SK-N-SH (cell line): ENCODE measurements around the gene RDX.

Source experiments
- EP300 ChIP-seq, 2 experiments: IDR thresholded peaks; 2 replicates each; pipeline versions ENCODE4 v1.4.0 to v1.6.1; 2012; ENCODE audit warnings: borderline replicate concordance in 1 of 2, low read depth in 1 of 2, low read length in 1 of 2
- FOXJ3 ChIP-seq: sonication (generic); formaldehyde crosslinking; IDR thresholded peaks from 2 replicates; pipeline ENCODE4 v1.5.1; 2020; ENCODE audit warnings: mild to moderate bottlenecking, missing genetic modification reagents
- GABPA ChIP-seq: IDR thresholded peaks from 2 replicates; pipeline ENCODE4 v1.4.0; 2012; ENCODE audit warnings: low read depth, mild to moderate bottlenecking
- GATA2 ChIP-seq: sonication (generic); formaldehyde crosslinking; IDR thresholded peaks from 2 replicates; pipeline ENCODE4 v1.5.0; 2020; ENCODE audit warnings: mild to moderate bottlenecking, missing genetic modification reagents
- MXI1 ChIP-seq: IDR thresholded peaks from 2 replicates; pipeline ENCODE4 v1.6.1; 2012; ENCODE audit warnings: mild to moderate bottlenecking, low read depth, low read length, improper control_type of control experiment
- POLR2AphosphoS5 ChIP-seq: IDR thresholded peaks from 2 replicates; pipeline ENCODE4 v1.6.1; 2012; ENCODE audit warnings: low read depth, low read length
- RCOR1 ChIP-seq: fragments of 150-350 bp; IDR thresholded peaks from 2 replicates; pipeline ENCODE4 v1.6.1; 2017; ENCODE audit warnings: antibody characterized with exemption, low read length
- RXRA ChIP-seq: IDR thresholded peaks from 2 replicates; pipeline ENCODE4 v1.4.0; 2012; ENCODE audit warnings: low read depth, mild to moderate bottlenecking, borderline replicate concordance
- SMC3 ChIP-seq: IDR thresholded peaks from 2 replicates; pipeline ENCODE4 v1.6.1; 2012; ENCODE audit warnings: low read depth, low read length, improper control_type of control experiment
- TAF1 ChIP-seq: IDR thresholded peaks from 2 replicates; pipeline ENCODE4 v1.6.1; 2012; ENCODE audit warnings: low read depth, mild to moderate bottlenecking, low read length, moderate library complexity, borderline replicate concordance
- TF ChIP-seq, protein P1 (sequence below): fragments of 200-600 bp; sonication (generic); IDR thresholded peaks from 2 replicates; pipeline ENCODE4 v1.6.1; 2017; ENCODE audit warnings: antibody characterized with exemption, mild to moderate bottlenecking, moderate library complexity
- TF ChIP-seq, protein P2 (sequence below): fragments of 150-350 bp; IDR thresholded peaks from 2 replicates; pipeline ENCODE4 v1.6.1; 2016; ENCODE audit warnings: mild to moderate bottlenecking, low read depth, low read length
- TF ChIP-seq, protein P3 (sequence below): IDR thresholded peaks from 2 replicates; pipeline ENCODE4 v1.4.0; 2012; ENCODE audit warnings: low read depth
- TF ChIP-seq, protein P4 (sequence below): IDR thresholded peaks from 2 replicates; pipeline ENCODE4 v1.6.1; 2012; ENCODE audit warnings: mild to moderate bottlenecking, low read depth, low read length, moderate library complexity

DNA sequence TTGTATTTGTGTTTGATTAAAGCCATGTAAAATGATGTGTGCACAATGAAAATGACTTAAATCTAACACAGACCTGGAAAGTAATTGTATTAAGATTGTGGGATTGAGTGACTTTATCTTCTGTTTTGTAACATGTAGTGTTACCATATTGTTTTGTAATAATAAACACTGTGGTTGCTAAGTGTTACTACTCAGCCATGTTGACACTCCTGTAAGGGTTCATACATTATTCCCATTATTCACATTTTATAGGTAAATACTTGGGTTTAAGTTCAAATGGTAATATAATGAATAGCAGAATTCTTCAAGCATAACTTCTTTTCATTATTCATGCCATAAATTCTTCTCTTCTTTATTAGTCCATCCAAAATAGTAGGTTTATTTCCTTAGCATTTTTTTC is 134.2 kb downstream of the RDX start:
- TF ChIP-seq EP300 (IDR thresholded peaks at IDR 0.05; ENCODE audit: borderline replicate concordance in 1 of 2, low read depth in 1 of 2, low read length in 1 of 2) (no peak), RXRA (no peak), TAF1 (no peak), MXI1 (no peak), GABPA (no peak), SMC3 (no peak), POLR2AphosphoS5 (no peak), RCOR1 (no peak), FOXJ3 (no peak), GATA2 (no peak)
- TF ChIP-seq, protein P1, sequence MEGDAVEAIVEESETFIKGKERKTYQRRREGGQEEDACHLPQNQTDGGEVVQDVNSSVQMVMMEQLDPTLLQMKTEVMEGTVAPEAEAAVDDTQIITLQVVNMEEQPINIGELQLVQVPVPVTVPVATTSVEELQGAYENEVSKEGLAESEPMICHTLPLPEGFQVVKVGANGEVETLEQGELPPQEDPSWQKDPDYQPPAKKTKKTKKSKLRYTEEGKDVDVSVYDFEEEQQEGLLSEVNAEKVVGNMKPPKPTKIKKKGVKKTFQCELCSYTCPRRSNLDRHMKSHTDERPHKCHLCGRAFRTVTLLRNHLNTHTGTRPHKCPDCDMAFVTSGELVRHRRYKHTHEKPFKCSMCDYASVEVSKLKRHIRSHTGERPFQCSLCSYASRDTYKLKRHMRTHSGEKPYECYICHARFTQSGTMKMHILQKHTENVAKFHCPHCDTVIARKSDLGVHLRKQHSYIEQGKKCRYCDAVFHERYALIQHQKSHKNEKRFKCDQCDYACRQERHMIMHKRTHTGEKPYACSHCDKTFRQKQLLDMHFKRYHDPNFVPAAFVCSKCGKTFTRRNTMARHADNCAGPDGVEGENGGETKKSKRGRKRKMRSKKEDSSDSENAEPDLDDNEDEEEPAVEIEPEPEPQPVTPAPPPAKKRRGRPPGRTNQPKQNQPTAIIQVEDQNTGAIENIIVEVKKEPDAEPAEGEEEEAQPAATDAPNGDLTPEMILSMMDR, result no peak
- TF ChIP-seq, protein P2, sequence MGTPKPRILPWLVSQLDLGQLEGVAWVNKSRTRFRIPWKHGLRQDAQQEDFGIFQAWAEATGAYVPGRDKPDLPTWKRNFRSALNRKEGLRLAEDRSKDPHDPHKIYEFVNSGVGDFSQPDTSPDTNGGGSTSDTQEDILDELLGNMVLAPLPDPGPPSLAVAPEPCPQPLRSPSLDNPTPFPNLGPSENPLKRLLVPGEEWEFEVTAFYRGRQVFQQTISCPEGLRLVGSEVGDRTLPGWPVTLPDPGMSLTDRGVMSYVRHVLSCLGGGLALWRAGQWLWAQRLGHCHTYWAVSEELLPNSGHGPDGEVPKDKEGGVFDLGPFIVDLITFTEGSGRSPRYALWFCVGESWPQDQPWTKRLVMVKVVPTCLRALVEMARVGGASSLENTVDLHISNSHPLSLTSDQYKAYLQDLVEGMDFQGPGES, result no peak
- TF ChIP-seq, protein P3, sequence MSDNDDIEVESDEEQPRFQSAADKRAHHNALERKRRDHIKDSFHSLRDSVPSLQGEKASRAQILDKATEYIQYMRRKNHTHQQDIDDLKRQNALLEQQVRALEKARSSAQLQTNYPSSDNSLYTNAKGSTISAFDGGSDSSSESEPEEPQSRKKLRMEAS, result no peak
- TF ChIP-seq, protein P4, sequence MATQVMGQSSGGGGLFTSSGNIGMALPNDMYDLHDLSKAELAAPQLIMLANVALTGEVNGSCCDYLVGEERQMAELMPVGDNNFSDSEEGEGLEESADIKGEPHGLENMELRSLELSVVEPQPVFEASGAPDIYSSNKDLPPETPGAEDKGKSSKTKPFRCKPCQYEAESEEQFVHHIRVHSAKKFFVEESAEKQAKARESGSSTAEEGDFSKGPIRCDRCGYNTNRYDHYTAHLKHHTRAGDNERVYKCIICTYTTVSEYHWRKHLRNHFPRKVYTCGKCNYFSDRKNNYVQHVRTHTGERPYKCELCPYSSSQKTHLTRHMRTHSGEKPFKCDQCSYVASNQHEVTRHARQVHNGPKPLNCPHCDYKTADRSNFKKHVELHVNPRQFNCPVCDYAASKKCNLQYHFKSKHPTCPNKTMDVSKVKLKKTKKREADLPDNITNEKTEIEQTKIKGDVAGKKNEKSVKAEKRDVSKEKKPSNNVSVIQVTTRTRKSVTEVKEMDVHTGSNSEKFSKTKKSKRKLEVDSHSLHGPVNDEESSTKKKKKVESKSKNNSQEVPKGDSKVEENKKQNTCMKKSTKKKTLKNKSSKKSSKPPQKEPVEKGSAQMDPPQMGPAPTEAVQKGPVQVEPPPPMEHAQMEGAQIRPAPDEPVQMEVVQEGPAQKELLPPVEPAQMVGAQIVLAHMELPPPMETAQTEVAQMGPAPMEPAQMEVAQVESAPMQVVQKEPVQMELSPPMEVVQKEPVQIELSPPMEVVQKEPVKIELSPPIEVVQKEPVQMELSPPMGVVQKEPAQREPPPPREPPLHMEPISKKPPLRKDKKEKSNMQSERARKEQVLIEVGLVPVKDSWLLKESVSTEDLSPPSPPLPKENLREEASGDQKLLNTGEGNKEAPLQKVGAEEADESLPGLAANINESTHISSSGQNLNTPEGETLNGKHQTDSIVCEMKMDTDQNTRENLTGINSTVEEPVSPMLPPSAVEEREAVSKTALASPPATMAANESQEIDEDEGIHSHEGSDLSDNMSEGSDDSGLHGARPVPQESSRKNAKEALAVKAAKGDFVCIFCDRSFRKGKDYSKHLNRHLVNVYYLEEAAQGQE, result no peak
